B cell (primary cell): ENCODE measurements around the gene PDCD2L. TPM values are rescaled to one million over a fixed set of nuclear protein-coding genes. Genes with fewer than 3 reads are reported as not detected.

ENCODE experiments used
- ATAC-seq: fragments of 200-7000 bp; cut with Tn5 transposase; one replicate; pipeline ENCODE4 v1.10.0; 2021; ENCODE audit warnings: low read depth, mild to moderate bottlenecking, moderate number of reproducible peaks, moderate library complexity
- CTCF ChIA-PET: fragments of 350-600 bp; sonication (Branson Sonifier 250); formaldehyde crosslinking; loops from one replicate; lab custom pipeline; 2021; ENCODE audit warnings: antibody characterized with exemption, inconsistent platforms; lab: Charles Lee
- POLR2A ChIA-PET: fragments of 350-600 bp; sonication (Branson Sonifier 250); formaldehyde crosslinking; loops from one replicate; lab custom pipeline; 2021; ENCODE audit warnings: antibody characterized with exemption; lab: Charles Lee
- DNase-seq: peaks from one replicate; pipeline ENCODE4 v3.0.0; 2013
- H2AFZ ChIP-seq: 2 replicates; pipeline ENCODE4 v1.6.1; 2012; ENCODE audit warnings: mild to moderate bottlenecking, low read depth, low read length; ENCODE audit not compliant: insufficient read depth, poor library complexity, severe bottlenecking
- H3K27ac ChIP-seq, 2 donors: 1 replicate in 1 of 2; 2 replicates in 1 of 2; pipeline ENCODE4 v1.5.1; 2012 to 2013; ENCODE audit warnings: low read length in 2 of 2, mild to moderate bottlenecking in 2 of 2, moderate library complexity in 1 of 2
- H3K27me3 ChIP-seq, 4 experiments: fragments of 200-600 bp in 1 of 4; sonication (generic) in 1 of 4; replicated peaks in 1 of 4; 1 replicate in 2 of 4; 2 replicates in 2 of 4; pipeline versions ENCODE4 v1.6.1 to v1.7.0; 2013 to 2016; ENCODE audit warnings: low read length in 3 of 4, mild to moderate bottlenecking in 2 of 4, mixed read lengths in 1 of 4, moderate library complexity in 1 of 4; ENCODE audit not compliant: insufficient read depth in 4 of 4, control insufficient read depth in 3 of 4; ENCODE audit errors: control extremely low read depth in 1 of 4
- H3K36me3 ChIP-seq, 2 experiments: replicated peaks in 1 of 2; 1 replicate in 1 of 2; 2 replicates in 1 of 2; pipeline versions ENCODE4 v1.6.1 to v1.7.1; 2013; ENCODE audit warnings: low read length in 1 of 2; ENCODE audit not compliant: insufficient read depth in 2 of 2, control insufficient read depth in 1 of 2; ENCODE audit errors: control extremely low read depth in 1 of 2, extremely low read depth in 1 of 2
- H3K4me1 ChIP-seq, 2 donors: fragments of 200-600 bp in 1 of 2; sonication (generic) in 1 of 2; 1 replicate in 1 of 2; 2 replicates in 1 of 2; pipeline versions ENCODE4 v1.5.1 to v1.6.1; 2013 to 2017; ENCODE audit warnings: low read length in 2 of 2; ENCODE audit not compliant: control insufficient read depth in 2 of 2, insufficient read depth in 2 of 2
- H3K4me2 ChIP-seq: replicated peaks from 2 replicates; pipeline ENCODE3; 2012; ENCODE audit warnings: mild to moderate bottlenecking, low read depth, low read length; ENCODE audit not compliant: poor library complexity, severe bottlenecking
- H3K4me3 ChIP-seq, 5 experiments: fragments of 200-600 bp in 1 of 5; sonication (generic) in 1 of 5; 1 replicate in 3 of 5; 2 replicates in 2 of 5; pipeline versions ENCODE4 v1.5.1 to v1.7.0; 2011 to 2016; ENCODE audit warnings: low read length in 4 of 5, mild to moderate bottlenecking in 4 of 5, low read depth in 2 of 5, control low read depth in 1 of 5, moderate library complexity in 1 of 5; ENCODE audit not compliant: insufficient read depth in 1 of 5; ENCODE audit errors: control extremely low read depth in 1 of 5, extremely low read depth in 1 of 5
- H3K79me2 ChIP-seq: fragments of 200-600 bp; sonication (generic); one replicate; pipeline ENCODE4 v1.6.0; 2016; ENCODE audit warnings: low read length; ENCODE audit not compliant: control insufficient read depth, insufficient read depth
- H3K9ac ChIP-seq: fragments of 200-600 bp; sonication (generic); 2 replicates; pipeline ENCODE4 v1.6.1; 2017; ENCODE audit warnings: mild to moderate bottlenecking, low read length, moderate library complexity
- H3K9me3 ChIP-seq, 3 donors: one replicate each; pipeline versions ENCODE4 v1.6.1 to v1.7.1; 2013; ENCODE audit warnings: low read length in 2 of 3; ENCODE audit not compliant: control insufficient read depth in 2 of 3, insufficient read depth in 1 of 3; ENCODE audit errors: control extremely low read depth in 1 of 3
- H4K20me1 ChIP-seq: 2 replicates; pipeline ENCODE4 v1.6.0; 2012; ENCODE audit warnings: mild to moderate bottlenecking, low read length; ENCODE audit not compliant: insufficient read depth, control insufficient read depth, poor library complexity, severe bottlenecking
- H3K27ac Mint-ChIP-seq: one replicate; pipeline ENCODE4 v1.8.0; 2021; ENCODE audit warnings: mixed read lengths
- H3K27me3 Mint-ChIP-seq: one replicate; pipeline ENCODE4 v1.8.0; 2021; ENCODE audit warnings: mixed read lengths
- H3K4me1 Mint-ChIP-seq: one replicate; pipeline ENCODE4 v1.8.0; 2021; ENCODE audit warnings: mixed read lengths
- H3K4me3 Mint-ChIP-seq: one replicate; pipeline ENCODE4 v1.8.0; 2021; ENCODE audit warnings: mixed read lengths
- H3K9me3 Mint-ChIP-seq: one replicate; pipeline ENCODE4 v1.8.0; 2022; ENCODE audit warnings: mixed read lengths; ENCODE audit not compliant: insufficient read depth
- EZH2 ChIP-seq: IDR thresholded peaks from 2 replicates; pipeline ENCODE4 v1.6.1; 2012; ENCODE audit warnings: borderline replicate concordance, low read depth, mild to moderate bottlenecking, moderate library complexity, low read length; ENCODE audit not compliant: insufficient read depth, poor library complexity, severe bottlenecking
- WGBS: methylation state at CpG from one replicate; pipeline ENCODE4 v1.1.5; 2013; ENCODE audit warnings: missing lambda C conversion rate; ENCODE audit not compliant: insufficient coverage; 5-methylcytosine and 5-hydroxymethylcytosine counted together
- intact Hi-C: fragments of 100-400 bp; cut with micrococcal nuclease; formaldehyde crosslinking; loops from one replicate; pipeline ENCODE4 v1.10.0; 2022
- polyA plus RNA-seq: library from polyadenylated mRNA; depleted of rRNA; stranded (reverse); fragments of >200 nt; gene quantifications from 2 replicates; pipeline ENCODE4 v1.2.3, GENCODE V29; 2012
- total RNA-seq, 2 donors: library from RNA; stranded (reverse); fragments of 120-200 nt in 1 of 2; gene quantifications; 1 replicate in 1 of 2; 2 replicates in 1 of 2; pipeline versions ENCODE4 v1.2.3 to v1.2.4, GENCODE V29; 2013 to 2022
- TF ChIP-seq, protein P1 (sequence below): fragments of 200-600 bp; IDR thresholded peaks from one replicate; pipeline ENCODE4 v1.8.0; 2022; ENCODE audit warnings: antibody characterized with exemption, mild to moderate bottlenecking

PDCD2L gene
- total and polyA plus RNA-seq, 2 donors (not counting 1 experiment from before 2014, with no cell fraction given), result 11.3 to 16.7 TPM

- Histone ChIP-seq H3K4me3 (no peak overlapping the region), H3K27me3 (no peaks in the 10 kb centered on the region), H4K20me1 (no peaks in the 10 kb centered on the region), H3K4me1 (peaks cover 13 to 23% of the 10 kb centered on the region in 2 donors), H3K9me3 (no peaks in the 10 kb centered on the region), H3K27ac (no peak overlapping the region), H3K36me3 (peaks cover 0 to 38% of the 10 kb centered on the region in 2 experiments), H3K79me2 (peaks cover 49% of the 10 kb centered on the region), H2AFZ (no peak overlapping the region), H3K9ac (no peak overlapping the region), H3K4me2 (peak overlapping the region; percentile 87)
- H3K9me3 Mint-ChIP-seq, result no peaks in the 10 kb centered on the region
- ChIA-PET POLR2A (no interaction called here), CTCF (no interaction called here)
- H3K27me3 Mint-ChIP-seq, result no peaks in the 10 kb centered on the region
- DNase-seq (no peak), ATAC-seq (no peak)
- H3K4me3 Mint-ChIP-seq, result peak overlapping the region; percentile 98
- H3K27ac Mint-ChIP-seq, result peak overlapping the region; percentile 20
- intact Hi-C loops, result no loop called here
- 92% methylated on average over 10 of the region's 10 CpGs for WGBS
- H3K4me1 Mint-ChIP-seq, result peaks cover 19% of the 10 kb centered on the region
- no peak for TF ChIP-seq EZH2
- TF ChIP-seq, protein P1, sequence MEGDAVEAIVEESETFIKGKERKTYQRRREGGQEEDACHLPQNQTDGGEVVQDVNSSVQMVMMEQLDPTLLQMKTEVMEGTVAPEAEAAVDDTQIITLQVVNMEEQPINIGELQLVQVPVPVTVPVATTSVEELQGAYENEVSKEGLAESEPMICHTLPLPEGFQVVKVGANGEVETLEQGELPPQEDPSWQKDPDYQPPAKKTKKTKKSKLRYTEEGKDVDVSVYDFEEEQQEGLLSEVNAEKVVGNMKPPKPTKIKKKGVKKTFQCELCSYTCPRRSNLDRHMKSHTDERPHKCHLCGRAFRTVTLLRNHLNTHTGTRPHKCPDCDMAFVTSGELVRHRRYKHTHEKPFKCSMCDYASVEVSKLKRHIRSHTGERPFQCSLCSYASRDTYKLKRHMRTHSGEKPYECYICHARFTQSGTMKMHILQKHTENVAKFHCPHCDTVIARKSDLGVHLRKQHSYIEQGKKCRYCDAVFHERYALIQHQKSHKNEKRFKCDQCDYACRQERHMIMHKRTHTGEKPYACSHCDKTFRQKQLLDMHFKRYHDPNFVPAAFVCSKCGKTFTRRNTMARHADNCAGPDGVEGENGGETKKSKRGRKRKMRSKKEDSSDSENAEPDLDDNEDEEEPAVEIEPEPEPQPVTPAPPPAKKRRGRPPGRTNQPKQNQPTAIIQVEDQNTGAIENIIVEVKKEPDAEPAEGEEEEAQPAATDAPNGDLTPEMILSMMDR, result no peak
These were observed 37.2 kb upstream of the PDCD2L start for GRCh38 chr19:34366738-34367623.

DNA sequence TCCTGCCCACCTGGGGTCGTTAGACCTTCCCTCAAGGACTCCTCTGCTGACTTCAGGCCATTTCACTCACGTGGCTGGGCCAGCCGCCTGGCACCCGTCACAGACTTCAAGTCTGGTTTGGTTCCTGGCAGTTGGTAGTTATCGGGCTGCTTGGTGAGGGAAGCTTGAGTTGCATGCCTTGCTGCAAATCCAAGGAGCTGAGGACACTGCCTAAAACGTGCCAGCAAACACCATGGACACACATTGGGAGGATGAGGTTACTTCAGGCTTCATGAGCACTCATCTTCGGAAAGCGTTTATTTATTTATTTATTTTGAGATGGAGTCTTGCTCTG is 36.6 kb upstream of the PDCD2L start:
- H3K4me1 Mint-ChIP-seq, result peaks cover 19% of the 10 kb centered on the region
- Histone ChIP-seq H3K27me3 (no peaks in the 10 kb centered on the region), H3K27ac (no peak overlapping the region), H4K20me1 (no peaks in the 10 kb centered on the region), H3K79me2 (peaks cover 49% of the 10 kb centered on the region), H3K9ac (no peak overlapping the region), H3K4me1 (peaks cover 13 to 23% of the 10 kb centered on the region in 2 donors), H3K4me3 (no peak overlapping the region), H3K36me3 (peaks cover 0 to 40% of the 10 kb centered on the region in 2 experiments), H3K4me2 (no peak overlapping the region), H3K9me3 (no peaks in the 10 kb centered on the region), H2AFZ (no peak overlapping the region)
- no peaks in the 10 kb centered on the region for H3K9me3 Mint-ChIP-seq
- ChIA-PET CTCF (no interaction called here), POLR2A (no interaction called here)
- H3K27ac Mint-ChIP-seq, result no peak overlapping the region
- TF ChIP-seq, protein P1, result no peak
- no peak for TF ChIP-seq EZH2
- 98% methylated on average over 8 of the region's 8 CpGs for WGBS
- no peak for ATAC-seq
- H3K4me3 Mint-ChIP-seq, result no peak overlapping the region
- H3K27me3 Mint-ChIP-seq, result no peaks in the 10 kb centered on the region
- intact Hi-C loops, result no loop called here
- no peak for DNase-seq
